T47D (cell line): ENCODE results near the gene MEI4.

Source experiments
- DNase-seq, 2 experiments: peaks; one replicate each; pipeline versions ENCODE4 v3.0.0 to v3.0.0-alpha.2; 2011 to 2012; ENCODE audit warnings: low read depth in 1 of 2, low spot score in 1 of 2
- JUND ChIP-seq: IDR thresholded peaks from 2 replicates; pipeline ENCODE4 v1.6.1; 2012; ENCODE audit warnings: low read depth
- in situ Hi-C: cut with HindIII; loops from 2 replicates; pipeline ENCODE4 v1.10.0; 2016; ENCODE audit warnings: low sequenced_read_pairs, low pct_unique_long_range_greater_than_20kb

MEI4 gene

GRCh38 chr6:77965449-77965848, 312.6 kb downstream of the MEI4 start:
- DNase-seq: no peak
- in situ Hi-C loops: no loop called here
- no peak for TF ChIP-seq JUND

- no peak for DNase-seq
- in situ Hi-C loops: no loop called here
- TF ChIP-seq JUND: no peak
Observed at GRCh38 chr6:77972334-77972733, 319.5 kb downstream of the MEI4 start.
